ENCODE measurements around the gene CCDC6.

DNA sequence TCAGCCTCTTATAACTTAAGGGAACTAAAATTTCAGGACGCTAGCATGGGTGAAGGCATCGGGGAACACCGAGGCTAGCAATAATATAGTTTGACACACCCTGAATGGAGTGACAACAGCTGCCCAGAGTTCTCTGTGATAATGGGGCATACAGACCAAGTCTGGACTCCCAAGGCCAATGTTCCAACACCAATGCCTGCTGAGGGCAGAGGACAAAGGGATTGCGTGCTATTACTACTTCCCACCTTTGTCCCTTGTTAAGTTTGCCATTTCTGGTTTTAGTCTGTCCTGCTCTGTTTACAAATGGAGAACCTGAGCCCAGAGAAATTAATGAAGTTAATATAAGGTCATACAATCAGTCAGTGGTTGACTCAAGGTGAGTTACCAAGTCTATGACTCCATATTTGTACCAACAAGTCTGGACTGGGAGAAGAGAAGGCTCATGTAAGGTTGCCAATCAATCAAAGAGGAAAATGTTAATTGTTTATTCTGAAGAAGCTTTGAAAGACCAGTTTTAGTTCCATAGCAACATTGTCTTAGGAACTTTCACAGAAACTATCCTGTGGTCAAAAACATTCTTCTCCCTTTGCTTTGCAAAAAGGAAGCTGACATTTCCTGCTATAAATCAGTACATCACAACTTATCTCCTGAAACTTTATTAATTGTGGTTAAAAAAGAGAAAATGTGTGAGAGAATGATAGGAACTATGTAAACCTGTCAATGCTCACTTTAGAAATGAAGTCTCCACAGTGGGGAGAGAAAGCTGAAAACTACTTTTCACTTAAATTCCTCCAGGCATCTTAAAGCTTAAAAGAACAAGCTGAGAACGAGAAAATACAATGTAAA, 74.5 kb downstream of the CCDC6 start:
- TF ChIP-seq, protein P1, sequence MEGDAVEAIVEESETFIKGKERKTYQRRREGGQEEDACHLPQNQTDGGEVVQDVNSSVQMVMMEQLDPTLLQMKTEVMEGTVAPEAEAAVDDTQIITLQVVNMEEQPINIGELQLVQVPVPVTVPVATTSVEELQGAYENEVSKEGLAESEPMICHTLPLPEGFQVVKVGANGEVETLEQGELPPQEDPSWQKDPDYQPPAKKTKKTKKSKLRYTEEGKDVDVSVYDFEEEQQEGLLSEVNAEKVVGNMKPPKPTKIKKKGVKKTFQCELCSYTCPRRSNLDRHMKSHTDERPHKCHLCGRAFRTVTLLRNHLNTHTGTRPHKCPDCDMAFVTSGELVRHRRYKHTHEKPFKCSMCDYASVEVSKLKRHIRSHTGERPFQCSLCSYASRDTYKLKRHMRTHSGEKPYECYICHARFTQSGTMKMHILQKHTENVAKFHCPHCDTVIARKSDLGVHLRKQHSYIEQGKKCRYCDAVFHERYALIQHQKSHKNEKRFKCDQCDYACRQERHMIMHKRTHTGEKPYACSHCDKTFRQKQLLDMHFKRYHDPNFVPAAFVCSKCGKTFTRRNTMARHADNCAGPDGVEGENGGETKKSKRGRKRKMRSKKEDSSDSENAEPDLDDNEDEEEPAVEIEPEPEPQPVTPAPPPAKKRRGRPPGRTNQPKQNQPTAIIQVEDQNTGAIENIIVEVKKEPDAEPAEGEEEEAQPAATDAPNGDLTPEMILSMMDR (IDR thresholded peaks at IDR 0.05) = no peak
- no peak for TF ChIP-seq EP300 (IDR thresholded peaks at IDR 0.05)
